Medulla oblongata (tissue), 1 donor: ENCODE results near the gene CD59.
"Not testable (repeated sequence)": the region's sequence is repeated elsewhere in the genome, so short reads cannot be mapped to it uniquely, and the experiment has no call there.

Experiments used
- DNase-seq: peaks from one replicate; pipeline ENCODE4 v3.0.0-alpha.2; 2015; ENCODE audit errors: extremely low spot score

Gene CD59

GRCh38 chr11:33713151-33713855 lies 22.9 kb downstream of the CD59 start:
- no peak for DNase-seq

GRCh38 chr11:33712436-33712835 lies 23.8 kb downstream of the CD59 start:
- DNase-seq = no peak

- no peak for DNase-seq
Observed at GRCh38 chr11:33709466-33709865, 26.8 kb downstream of the CD59 start.

GRCh38 chr11:33708985-33709384 lies 27.2 kb downstream of the CD59 start:
- DNase-seq = no peak

GRCh38 chr11:33707831-33708230 lies 28.4 kb downstream of the CD59 start:
- DNase-seq = not testable (repeated sequence)

- DNase-seq = no peak
Observed at GRCh38 chr11:33706966-33707365, 29.3 kb downstream of the CD59 start.

- no peak for DNase-seq
Observed at GRCh38 chr11:33706546-33706945, 29.7 kb downstream of the CD59 start.

- peak; percentile 66 for DNase-seq
Observed at GRCh38 chr11:33704240-33705002, 31.8 kb downstream of the CD59 start.

- no peak for DNase-seq
Observed at GRCh38 chr11:33703788-33704187, 32.4 kb downstream of the CD59 start.

GRCh38 chr11:33703234-33703633 lies 33.0 kb downstream of the CD59 start:
- DNase-seq = no peak

GRCh38 chr11:33701302-33702230 lies 34.7 kb downstream of the CD59 start:
- peak; percentile 88 for DNase-seq

GRCh38 chr11:33700502-33701271 lies 35.5 kb downstream of the CD59 start, which contains the start of gene C11orf91:
C11orf91 (minus strand) TSS chr11:33700826; CDS start chr11:33700740, 86 bp downstream.
- peak; percentile 93 for DNase-seq

- DNase-seq = no peak
Observed at GRCh38 chr11:33700063-33700501, 36.1 kb downstream of the CD59 start.

GRCh38 chr11:33699515-33700062 lies 36.6 kb downstream of the CD59 start:
- DNase-seq = no peak

GRCh38 chr11:33698921-33699320 lies 37.3 kb downstream of the CD59 start:
- no peak for DNase-seq

GRCh38 chr11:33697997-33698396 lies 38.2 kb downstream of the CD59 start:
- DNase-seq = peak; percentile 36

- no peak for DNase-seq
Observed at GRCh38 chr11:33696931-33697638, 39.1 kb downstream of the CD59 start.

GRCh38 chr11:33696411-33696810 lies 39.8 kb downstream of the CD59 start:
- no peak for DNase-seq

GRCh38 chr11:33695051-33695566 lies 41.1 kb downstream of the CD59 start:
- DNase-seq = no peak
